HepG2 (cell line): Measurements from ENCODE around the gene HNRNPC. TPM values are rescaled to one million over a fixed set of nuclear protein-coding genes. Genes with fewer than 3 reads are reported as not detected.

Experiments
- AGO1 ChIP-seq: fragments of 200-400 bp; formaldehyde crosslinking; IDR thresholded peaks from 2 replicates; pipeline ENCODE4 v1.6.1; 2017; ENCODE audit warnings: mild to moderate bottlenecking, low read depth, low read length, moderate library complexity; ENCODE audit not compliant: poor library complexity, severe bottlenecking
- AGO2 ChIP-seq: fragments of 200-400 bp; formaldehyde crosslinking; optimal IDR thresholded peaks from 2 replicates; pipeline ENCODE3; 2017; ENCODE audit warnings: mild to moderate bottlenecking, low read depth, low read length, moderate library complexity
- ARID5B ChIP-seq: IDR thresholded peaks from 2 replicates; pipeline ENCODE4 v1.4.0; 2020; ENCODE audit warnings: mild to moderate bottlenecking, missing genetic modification reagents
- BCL3 ChIP-seq: sonication (generic); formaldehyde crosslinking; IDR thresholded peaks from 2 replicates; pipeline ENCODE4 v1.5.1; 2020; ENCODE audit warnings: mild to moderate bottlenecking, missing genetic modification reagents, moderate library complexity
- GZF1 ChIP-seq: sonication (generic); formaldehyde crosslinking; IDR thresholded peaks from 2 replicates; pipeline ENCODE4 v1.5.1; 2020; ENCODE audit warnings: mild to moderate bottlenecking, missing genetic modification reagents
- IRF2 ChIP-seq: IDR thresholded peaks from 2 replicates; pipeline ENCODE4 v1.6.1; 2018; ENCODE audit warnings: missing genetic modification reagents, missing compliant biosample characterization
- KAT8 ChIP-seq: IDR thresholded peaks from 2 replicates; pipeline ENCODE4 v1.6.1; 2016; ENCODE audit warnings: missing genetic modification reagents, missing compliant biosample characterization
- KDM6A ChIP-seq: IDR thresholded peaks from 2 replicates; pipeline ENCODE4 v1.6.1; 2016; ENCODE audit warnings: low read depth
- MLLT10 ChIP-seq: sonication (generic); formaldehyde crosslinking; IDR thresholded peaks from 2 replicates; pipeline ENCODE4 v1.4.0; 2020; ENCODE audit warnings: missing genetic modification reagents
- NFRKB ChIP-seq: fragments of 450-650 bp; IDR thresholded peaks from 2 replicates; pipeline ENCODE4 v1.6.1; 2017
- NKX3-1 ChIP-seq: sonication (generic); formaldehyde crosslinking; IDR thresholded peaks from 2 replicates; pipeline ENCODE4 v1.5.0; 2020; ENCODE audit warnings: missing genetic modification reagents
- PAWR ChIP-seq: sonication (generic); formaldehyde crosslinking; IDR thresholded peaks from 2 replicates; pipeline ENCODE4 v1.4.0; 2020; ENCODE audit warnings: missing genetic modification reagents, mild to moderate bottlenecking, borderline replicate concordance
- RBFOX2 ChIP-seq: fragments of 200-400 bp; formaldehyde crosslinking; IDR thresholded peaks from 2 replicates; pipeline ENCODE4 v1.6.1; 2017; ENCODE audit warnings: low read depth, mild to moderate bottlenecking, low read length
- SAP130 ChIP-seq: IDR thresholded peaks from 2 replicates; pipeline ENCODE4 v1.6.1; 2016; ENCODE audit warnings: low read depth
- ZNF143 ChIP-seq: sonication (generic); formaldehyde crosslinking; IDR thresholded peaks from 2 replicates; pipeline ENCODE4 v1.4.0; 2020; ENCODE audit warnings: missing genetic modification reagents
- ZNF18 ChIP-seq: sonication (generic); formaldehyde crosslinking; IDR thresholded peaks from 2 replicates; pipeline ENCODE4 v1.8.0; 2022; ENCODE audit warnings: mild to moderate bottlenecking, missing genetic modification reagents; ENCODE audit not compliant: insufficient replicate concordance
- ZNF205 ChIP-seq: IDR thresholded peaks from 2 replicates; pipeline ENCODE4 v1.6.1; 2018; ENCODE audit warnings: missing biosample characterization, missing genetic modification reagents
- ZNF432 ChIP-seq: sonication (generic); formaldehyde crosslinking; IDR thresholded peaks from 2 replicates; pipeline ENCODE4 v1.5.0; 2020; ENCODE audit warnings: missing genetic modification reagents, mild to moderate bottlenecking, borderline replicate concordance
- ZNF772 ChIP-seq: sonication (generic); formaldehyde crosslinking; IDR thresholded peaks from 2 replicates; pipeline ENCODE4 v1.5.0; 2020; ENCODE audit warnings: mild to moderate bottlenecking, missing genetic modification reagents
- ZSCAN29 ChIP-seq: sonication (generic); formaldehyde crosslinking; conservative IDR thresholded peaks from 2 replicates; pipeline ENCODE4 v1.4.0; 2020; ENCODE audit warnings: mild to moderate bottlenecking, missing genetic modification reagents
- polyA plus RNA-seq, 8 experiments: library from polyadenylated mRNA; depleted of rRNA in 3 of 8; stranded (reverse) in 7 of 8; unstranded in 1 of 8; fragments of >200 nt; fragmentation: Illumina TruSeq in 4 of 8; extraction: Trizol in 4 of 8; gene quantifications; 2 replicates each; pipeline versions ENCODE4 v1.2.1 to v1.2.3, GENCODE V29; 2011 to 2016; ENCODE audit warnings: low read depth in 4 of 8, missing spikeins in 1 of 8, mixed read lengths in 1 of 8; ENCODE audit not compliant: insufficient read depth in 1 of 8
- total RNA-seq, 5 experiments: library from RNA; depleted of rRNA; stranded (reverse); fragments of >200 nt; fragmentation: Illumina TruSeq; extraction: Trizol; gene quantifications; 2 replicates each; pipeline ENCODE4 v1.2.3, GENCODE V29; 2016; ENCODE audit warnings: low read depth in 1 of 5
- TF ChIP-seq, protein P1 (sequence below): sonication (generic); formaldehyde crosslinking; conservative IDR thresholded peaks from 2 replicates; pipeline ENCODE4 v1.4.0; 2020; ENCODE audit warnings: missing genetic modification reagents
- TF ChIP-seq, protein P2 (sequence below): sonication (generic); formaldehyde crosslinking; IDR thresholded peaks from 2 replicates; pipeline ENCODE4 v1.4.0; 2020; ENCODE audit warnings: mild to moderate bottlenecking, missing genetic modification reagents

Gene HNRNPC
- total and polyA plus RNA-seq, 2 of the 13 experiments (the other 11 are each of a cell fraction or from before 2014, with no cell fraction given): 628 to 1,099 TPM

DNA sequence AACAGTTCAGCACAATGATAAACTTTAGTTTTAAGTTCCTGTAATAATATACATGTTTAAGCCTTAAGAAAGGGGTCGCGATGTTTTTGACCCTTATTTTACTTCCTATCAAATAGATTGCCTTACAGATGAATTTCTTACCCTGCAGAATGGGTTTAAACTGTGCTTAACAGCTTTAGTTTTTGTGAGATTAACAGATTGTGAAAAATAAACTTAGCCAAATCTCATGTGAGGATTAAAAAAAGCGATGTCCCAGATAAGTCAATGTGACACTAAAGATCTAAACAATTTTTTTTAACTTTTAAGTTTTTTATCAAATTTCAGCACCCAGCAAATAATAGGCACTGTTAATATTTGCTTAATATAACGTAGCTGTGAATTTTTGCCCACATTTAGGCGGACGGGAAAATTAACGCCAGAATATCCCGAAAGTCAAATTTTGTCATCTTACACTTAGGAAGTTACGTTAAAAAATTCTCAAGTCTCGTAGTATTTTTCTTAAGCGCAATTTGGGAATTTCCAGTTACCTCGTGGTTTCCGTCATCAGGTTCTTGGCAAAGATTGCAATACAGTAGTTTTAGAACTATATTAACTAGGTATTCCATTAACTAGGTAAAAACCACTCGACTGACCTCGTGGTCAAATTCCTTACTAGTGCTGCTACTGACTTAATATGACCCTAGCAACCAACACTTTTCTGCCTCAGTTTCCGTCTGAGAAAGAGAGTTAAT is 1.2 kb downstream of the HNRNPC start (continued):
- TF ChIP-seq ARID5B: peak; percentile 27; the same call in 1 of the 2 replicates
- TF ChIP-seq ZSCAN29 (CRISPR knock-in tag): no peak
- 0 out of 2 replicates have a peak, but pooled peaks have one; percentile 3 for TF ChIP-seq KAT8 (CRISPR knock-in tag)
- TF ChIP-seq PAWR (CRISPR knock-in tag): no peak
- peak; percentile 30 for TF ChIP-seq ZNF18
- TF ChIP-seq ZNF432 (CRISPR knock-in tag): no peak
- TF ChIP-seq IRF2 (CRISPR knock-in tag): peak; percentile 18; the same call in 1 of the 2 replicates
- TF ChIP-seq NFRKB: no peak
- TF ChIP-seq ZNF205 (CRISPR knock-in tag): no peak
- no peak for TF ChIP-seq KDM6A (CRISPR knock-in tag)
- TF ChIP-seq NKX3-1 (CRISPR knock-in tag): 0 out of 2 replicates have a peak, but pooled peaks have one; percentile 15
- TF ChIP-seq GZF1 (CRISPR knock-in tag): no peak
- peak; percentile 33 for TF ChIP-seq AGO1
- TF ChIP-seq MLLT10 (CRISPR knock-in tag): peak; percentile 88; the same call in 1 of the 2 replicates
- peak; percentile 25 for TF ChIP-seq RBFOX2
- TF ChIP-seq, protein P1, sequence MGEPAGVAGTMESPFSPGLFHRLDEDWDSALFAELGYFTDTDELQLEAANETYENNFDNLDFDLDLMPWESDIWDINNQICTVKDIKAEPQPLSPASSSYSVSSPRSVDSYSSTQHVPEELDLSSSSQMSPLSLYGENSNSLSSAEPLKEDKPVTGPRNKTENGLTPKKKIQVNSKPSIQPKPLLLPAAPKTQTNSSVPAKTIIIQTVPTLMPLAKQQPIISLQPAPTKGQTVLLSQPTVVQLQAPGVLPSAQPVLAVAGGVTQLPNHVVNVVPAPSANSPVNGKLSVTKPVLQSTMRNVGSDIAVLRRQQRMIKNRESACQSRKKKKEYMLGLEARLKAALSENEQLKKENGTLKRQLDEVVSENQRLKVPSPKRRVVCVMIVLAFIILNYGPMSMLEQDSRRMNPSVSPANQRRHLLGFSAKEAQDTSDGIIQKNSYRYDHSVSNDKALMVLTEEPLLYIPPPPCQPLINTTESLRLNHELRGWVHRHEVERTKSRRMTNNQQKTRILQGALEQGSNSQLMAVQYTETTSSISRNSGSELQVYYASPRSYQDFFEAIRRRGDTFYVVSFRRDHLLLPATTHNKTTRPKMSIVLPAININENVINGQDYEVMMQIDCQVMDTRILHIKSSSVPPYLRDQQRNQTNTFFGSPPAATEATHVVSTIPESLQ (CRISPR knock-in tag): 0 out of 2 replicates have a peak, but pooled peaks have one; percentile 39
- TF ChIP-seq SAP130 (CRISPR knock-in tag): peak; percentile 28; the same call in 1 of the 2 replicates
- TF ChIP-seq ZNF772 (CRISPR knock-in tag): no peak
- TF ChIP-seq, protein P2, sequence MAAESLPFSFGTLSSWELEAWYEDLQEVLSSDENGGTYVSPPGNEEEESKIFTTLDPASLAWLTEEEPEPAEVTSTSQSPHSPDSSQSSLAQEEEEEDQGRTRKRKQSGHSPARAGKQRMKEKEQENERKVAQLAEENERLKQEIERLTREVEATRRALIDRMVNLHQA: no peak
- peak; percentile 11 for TF ChIP-seq AGO2
- TF ChIP-seq ZNF143 (CRISPR knock-in tag): no peak
- TF ChIP-seq BCL3 (CRISPR knock-in tag): no peak
